HG03575 (cell line): Measurements from ENCODE around the gene THADA.

Source experiments
- ATAC-seq: cut with Tn5 transposase; IDR thresholded peaks from one replicate; pipeline ENCODE4 v1.9.1; 2021; ENCODE audit not compliant: unreplicated experiment, insufficient number of reproducible peaks, low FRiP score; ENCODE audit errors: extremely low read depth

Gene THADA

DNA sequence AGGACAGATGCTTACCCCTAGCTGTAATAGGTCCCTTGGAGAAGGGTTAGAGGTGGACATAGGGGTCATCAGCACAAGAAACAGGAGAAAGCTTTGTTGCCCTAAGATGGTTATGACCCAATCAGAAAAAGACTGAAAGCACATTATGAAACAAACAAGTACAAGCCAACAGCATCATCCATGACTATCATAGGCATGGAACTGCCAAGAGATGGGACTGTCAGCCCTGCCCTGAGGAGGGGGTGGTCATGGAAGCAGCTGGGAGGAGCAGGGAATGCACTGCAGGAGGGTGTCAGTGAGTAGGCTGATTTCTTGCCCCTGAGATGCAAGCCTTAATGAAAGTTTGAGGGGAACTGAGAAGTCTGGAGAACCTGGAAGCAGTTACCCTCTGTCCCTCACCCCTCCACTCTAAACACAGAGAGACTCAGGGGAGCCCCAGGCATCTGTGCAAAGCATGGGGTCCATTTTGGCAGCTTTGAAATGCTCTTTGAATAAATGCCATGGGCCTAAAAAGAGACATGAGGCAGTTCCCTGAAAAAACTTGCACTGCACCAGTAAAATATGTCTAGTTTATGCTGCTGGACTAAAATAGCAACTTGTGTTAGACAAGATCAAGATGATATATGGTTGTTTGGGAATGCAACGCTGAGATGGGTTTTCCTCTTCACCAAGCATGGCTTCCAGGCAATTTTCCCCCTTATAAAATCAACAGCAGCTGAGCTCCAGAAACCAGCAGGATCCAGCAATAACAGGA lies 246.8 kb downstream of the THADA start:
- ATAC-seq, result no peak

DNA sequence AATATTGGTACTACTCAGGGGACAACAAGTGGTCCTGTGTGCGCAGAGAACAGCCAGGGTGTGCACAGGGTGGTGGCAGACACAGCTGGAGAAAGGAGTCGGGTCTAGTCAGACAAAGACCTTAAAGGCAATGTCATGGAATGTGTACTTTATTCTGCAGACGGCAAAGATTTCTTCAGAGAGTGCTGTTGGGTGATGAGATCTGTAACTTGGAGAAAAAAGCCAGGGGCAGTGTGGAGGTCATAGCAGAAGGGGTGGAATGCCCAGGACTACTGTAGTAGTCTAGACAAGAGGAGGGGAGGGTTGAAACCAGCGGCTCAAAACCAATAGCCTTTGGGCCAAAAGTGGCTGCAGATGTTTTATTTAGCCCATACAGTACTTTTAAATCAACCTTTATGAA lies 248.1 kb downstream of the THADA start:
- ATAC-seq, result no peak

DNA sequence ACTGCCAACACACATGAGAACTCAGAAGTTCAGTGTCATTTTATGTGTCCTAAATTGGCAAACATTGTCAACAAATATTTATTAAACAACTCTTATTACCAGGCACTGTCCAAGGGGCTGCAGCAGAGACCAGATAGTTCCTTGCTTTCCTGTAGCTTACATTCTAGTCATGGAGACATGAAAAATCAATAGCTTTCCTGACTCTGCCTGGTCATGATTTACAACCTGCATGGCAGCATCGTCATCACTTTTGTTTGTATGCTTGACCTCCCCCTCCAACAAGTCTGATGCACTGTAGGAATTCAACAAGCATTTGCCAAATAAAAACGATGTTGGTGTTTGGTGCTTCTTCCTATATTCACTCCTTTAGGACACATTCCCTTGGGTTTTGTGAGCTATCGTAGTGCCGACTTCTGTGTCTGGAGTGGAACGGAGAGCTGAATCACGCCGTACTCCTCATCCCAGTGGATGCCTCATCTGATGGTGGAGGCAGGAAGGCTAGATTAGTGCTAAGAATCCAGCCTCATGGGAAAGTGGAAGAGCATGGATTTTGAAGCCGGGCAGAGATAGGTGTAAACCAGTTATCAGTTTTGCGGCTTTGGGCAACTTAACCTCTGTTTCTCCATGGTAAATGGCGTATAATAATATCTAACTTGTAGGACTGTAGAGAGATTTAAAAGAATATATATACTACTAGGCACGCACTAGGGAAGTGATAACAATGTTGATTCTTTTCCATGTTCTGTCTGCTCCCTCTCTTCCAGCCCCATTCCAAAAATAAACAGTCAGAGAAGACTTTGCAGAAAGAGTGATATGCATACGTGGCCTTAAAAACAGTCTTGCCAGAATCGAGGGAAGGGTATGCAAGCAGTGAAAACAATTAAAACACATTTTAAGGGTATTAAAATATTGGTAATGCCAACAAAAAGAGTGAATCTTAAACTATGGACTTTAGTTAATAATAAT lies 249.0 kb downstream of the THADA start:
- no peak for ATAC-seq

DNA sequence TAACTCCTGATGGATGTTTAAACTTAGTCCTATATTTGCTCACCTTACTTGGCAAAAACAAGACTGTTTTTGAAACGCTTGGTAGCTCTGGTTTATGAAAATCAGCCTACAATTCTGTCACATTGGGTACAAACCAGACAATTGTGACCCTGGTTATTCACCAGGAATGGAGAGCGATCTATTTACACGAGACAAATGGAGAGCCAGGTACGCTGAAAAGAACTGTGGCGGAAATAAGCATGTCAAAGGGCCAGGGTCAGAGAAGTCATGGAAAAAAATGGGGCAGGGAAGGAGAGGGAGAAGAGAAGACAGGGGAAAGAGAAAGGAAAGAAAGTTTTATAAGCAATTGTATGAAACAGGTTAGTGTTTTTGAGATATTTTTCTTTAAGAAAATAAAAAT lies 250.0 kb downstream of the THADA start:
- ATAC-seq, result no peak

DNA sequence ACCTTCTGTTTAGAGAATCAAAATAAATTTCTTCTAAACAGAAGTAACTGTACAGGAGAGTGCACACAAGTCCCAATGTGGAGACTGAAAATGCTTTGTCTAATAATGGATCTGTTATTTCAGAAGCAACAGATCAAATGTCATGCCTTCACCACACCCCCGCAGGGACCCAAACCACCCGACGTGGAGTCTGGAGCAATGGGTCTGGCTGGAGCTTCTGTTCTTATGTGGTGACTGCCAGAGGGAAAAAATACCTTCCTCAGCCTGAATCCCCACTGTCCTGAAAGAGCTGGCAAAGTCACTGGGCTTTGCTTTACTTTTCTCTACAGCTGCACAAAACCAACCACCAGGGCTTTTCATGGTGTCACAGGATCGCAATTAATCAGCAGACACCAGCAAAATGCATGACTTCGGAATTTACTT lies 250.4 kb downstream of the THADA start:
- ATAC-seq, result no peak

DNA sequence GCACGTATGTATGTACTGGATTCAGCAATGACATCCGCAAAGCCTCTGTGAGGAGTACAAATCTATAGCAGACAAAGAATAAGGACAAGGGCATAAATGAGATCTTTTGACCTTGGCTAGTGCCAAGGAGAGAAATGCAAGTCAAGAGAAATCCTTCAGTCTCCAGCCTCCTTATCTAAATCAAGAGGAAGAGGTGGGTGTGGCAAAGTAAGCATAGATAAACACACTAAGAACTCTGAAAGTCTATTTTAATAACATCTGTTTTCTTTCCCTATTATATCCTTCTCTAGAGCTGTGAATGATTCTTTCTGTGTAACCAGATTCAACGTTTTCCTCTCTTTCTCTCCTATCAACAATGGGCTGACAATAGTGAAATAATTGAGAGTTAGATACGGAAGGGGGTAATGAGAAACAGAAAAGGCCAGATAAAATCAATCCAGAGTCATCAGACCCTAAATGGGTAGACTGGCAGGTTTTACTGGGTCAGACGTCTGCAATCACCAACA lies 250.9 kb downstream of the THADA start:
- ATAC-seq, result no peak

DNA sequence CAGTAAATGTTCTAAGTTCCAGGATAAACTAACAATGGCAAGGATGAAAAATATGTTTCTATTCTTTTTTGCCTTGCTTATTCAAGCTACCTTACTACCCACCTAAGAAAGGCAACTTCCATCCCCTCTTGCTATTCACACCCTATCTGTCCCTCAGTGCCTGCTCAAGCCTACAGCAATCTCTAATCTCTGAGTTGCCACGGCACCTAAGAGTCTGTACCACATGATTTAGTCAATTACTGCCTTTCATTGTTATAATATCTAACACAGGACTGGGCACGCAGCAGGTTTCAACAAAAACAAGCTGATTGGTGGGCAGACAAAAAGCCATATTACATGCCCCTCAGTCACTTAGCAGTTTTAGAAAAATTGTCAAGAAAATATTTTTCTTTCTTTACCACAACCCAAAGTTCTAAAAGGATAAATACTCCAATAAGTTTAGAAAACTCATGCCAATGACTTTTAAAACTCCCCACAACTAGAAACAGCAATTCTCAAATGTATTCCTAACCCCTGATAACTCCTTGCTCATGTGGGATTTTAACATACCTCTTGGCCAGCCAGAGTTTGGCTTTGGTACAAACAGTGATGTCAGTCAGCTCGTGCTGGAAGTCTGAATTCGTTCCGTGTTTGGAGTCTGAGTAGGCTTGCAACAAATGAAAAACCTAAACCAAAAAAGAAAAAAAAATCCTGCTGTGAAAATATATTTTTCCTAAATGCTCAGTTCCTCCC lies 252.1 kb downstream of the THADA start:
- ATAC-seq, result no peak

DNA sequence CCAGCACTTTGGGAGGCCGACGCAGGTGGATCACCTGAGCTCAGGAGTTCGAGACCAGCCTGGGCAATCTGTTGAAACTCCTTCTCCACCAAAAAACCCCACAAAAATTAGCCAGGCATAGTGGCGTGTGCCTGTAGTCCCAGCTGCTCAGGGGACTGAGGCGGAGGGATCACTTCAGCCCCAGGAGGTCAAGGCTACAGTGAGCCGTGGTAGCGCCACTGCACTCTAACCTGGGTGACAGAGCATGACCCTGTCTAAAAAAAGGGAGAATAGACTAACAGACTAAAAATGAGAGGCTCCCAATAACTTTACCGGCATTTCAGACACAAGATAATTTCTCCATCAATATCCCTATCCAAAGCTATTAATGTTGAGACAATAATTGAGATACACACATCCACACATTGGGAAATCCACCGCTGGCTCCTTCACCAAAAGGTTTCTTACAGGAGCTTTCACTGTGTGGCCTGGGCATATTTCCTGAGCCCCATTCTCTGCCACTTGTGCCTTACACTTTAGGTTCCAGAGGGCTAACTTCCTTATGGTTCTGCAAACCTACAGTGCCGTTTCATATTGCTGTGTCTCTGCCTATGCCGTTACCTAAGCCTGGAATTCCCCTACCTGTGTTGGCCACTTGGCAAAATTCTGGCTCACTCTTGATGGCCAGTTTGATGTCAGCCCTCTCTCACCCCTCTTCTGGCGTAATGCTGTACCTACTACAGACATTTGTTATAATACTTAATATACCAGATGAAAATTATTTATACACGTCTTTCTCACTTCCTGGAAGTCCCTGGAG lies 253.7 kb downstream of the THADA start:
- ATAC-seq, result no peak

DNA sequence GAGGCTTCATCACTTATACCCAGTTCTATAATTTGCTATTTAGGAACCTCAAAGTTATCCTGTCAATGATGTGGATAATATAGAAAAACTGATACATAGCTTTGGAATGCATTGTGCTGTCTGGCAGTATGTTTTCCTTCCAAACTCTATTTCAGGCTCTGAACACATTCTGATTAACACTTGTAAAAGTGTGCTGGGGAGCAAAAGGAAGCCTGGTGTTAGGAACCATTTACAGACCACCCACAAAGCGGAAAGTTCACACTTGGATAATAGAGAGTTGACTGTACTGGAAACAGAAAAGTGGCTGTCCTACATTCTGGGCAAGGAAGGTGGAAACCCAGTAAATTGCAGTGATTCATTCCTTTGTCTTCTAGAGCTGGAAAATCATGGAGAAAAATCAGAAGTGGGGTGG lies 254.9 kb downstream of the THADA start:
- no peak for ATAC-seq

DNA sequence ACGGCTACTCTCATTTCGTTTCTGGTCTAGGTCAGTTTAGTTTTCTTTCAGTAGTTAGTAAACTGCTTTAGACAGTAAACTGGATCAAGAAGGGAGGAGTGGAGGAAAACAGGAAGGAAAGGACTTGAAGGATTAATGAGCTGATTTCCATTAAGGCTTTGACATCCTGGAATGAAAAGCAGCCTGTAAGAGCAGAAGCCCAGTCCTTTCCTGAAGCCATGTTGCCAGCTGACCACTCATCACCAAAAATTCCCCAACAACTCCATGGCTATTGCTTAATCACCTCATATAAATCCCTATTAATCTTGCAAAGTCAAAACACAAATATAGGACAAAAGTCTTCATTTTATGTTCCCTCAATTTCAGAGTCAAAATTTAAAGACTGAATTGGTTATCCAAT lies 255.8 kb downstream of the THADA start:
- no peak for ATAC-seq

DNA sequence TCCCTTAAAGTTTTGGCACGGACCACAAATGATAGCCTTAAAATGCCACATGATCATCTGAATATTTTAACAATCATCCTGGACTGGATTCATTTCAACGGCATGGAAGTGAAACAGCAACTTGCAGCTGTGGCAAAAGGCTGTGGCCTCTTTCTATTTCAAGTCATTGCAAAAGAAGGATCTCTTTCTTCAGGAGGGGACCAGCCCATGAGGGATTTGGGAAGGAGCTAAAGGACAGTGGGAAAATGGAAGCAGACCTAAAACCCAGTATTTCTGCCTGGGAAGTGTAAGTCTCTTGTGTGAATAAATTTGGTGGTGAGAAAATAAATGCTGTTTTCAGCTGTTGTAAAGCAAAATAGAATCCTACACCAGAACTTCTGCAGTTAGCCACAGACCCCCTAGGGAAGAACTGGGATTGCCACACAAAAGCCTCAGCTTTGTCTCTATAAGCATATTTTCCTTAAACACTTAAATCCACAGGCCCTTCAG lies 262.1 kb downstream of the THADA start:
- no peak for ATAC-seq

DNA sequence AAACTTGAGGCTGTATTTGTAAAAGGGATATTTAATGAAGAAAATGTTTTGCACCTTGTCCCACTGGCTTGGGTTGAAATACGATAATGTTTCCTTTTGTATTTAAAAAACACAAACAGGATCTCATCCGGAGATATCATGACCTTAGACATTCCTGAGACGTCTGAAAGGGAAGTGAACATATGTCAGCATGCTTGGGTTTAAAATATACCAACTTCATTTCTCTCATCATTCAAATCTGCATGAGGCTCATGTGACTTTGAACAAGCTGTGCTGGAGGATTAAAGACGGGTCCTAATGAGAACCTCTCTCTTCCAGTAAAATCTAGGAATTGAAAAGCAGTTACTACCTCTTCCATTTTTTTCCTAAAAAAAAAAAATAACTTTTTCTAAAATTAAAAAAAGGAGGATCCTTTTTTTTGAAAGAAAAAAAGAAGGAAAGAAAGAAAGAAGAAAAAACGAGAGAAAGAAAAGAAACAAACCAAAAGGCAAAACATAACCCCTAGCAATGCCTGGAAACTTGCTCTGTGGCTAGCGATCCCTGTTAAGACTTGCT lies 262.7 kb downstream of the THADA start:
- ATAC-seq, result no peak

DNA sequence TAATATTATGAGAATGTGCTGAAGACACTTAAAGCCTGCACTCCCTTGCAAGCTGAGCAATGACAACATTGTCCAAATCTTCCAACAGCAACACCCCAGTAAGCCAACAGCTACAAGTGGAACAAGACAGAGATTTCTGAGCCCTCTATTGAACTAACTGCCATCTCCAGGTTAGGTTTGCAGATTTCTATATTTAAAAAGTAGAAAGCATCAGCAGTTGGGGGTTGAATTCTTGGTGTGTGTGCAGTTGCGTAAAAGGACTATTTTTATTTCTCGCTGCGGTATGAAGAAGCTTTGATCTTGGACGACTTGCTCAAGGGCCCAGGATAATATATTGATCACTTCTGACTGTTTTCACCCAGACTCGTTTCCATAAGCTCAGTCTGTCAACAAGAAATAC lies 263.2 kb downstream of the THADA start:
- ATAC-seq, result no peak

DNA sequence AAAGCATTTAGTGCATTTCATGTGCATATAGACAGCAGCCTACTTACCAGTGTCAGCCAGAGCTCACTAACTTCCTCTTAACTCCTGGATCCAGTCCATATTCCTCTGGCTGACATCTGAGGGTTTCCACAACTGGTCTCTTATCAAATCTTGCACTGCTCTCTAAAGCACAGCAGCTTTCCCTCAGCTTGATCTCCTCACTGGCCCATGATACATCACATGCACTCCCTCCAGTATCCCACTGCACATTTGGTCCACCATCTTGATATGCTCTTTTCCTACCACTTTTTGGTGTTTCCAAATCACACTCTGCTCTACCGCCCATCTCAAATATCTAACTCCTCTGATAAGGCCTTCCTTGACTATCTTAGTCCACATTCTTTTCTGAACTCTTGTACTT lies 264.4 kb downstream of the THADA start:
- ATAC-seq, result no peak

DNA sequence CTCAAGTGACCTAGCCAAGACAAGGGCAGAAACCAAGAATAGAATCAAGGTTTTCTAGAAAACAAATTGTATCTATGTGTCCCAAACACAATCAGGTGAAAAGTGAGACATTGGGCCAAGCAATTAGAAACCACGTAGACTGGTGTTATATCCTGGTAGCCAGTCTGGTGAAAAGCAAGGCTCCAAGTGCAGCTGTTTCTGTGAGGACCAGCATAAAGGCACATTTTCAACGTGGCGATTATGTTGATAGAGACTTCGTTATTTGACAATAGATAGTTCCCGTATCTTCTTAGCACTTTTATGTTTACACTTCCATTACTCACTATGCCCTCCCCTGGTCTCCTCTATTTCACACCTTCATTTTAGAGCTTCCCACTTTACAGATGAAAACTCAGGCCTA lies 266.2 kb downstream of the THADA start:
- no peak for ATAC-seq

DNA sequence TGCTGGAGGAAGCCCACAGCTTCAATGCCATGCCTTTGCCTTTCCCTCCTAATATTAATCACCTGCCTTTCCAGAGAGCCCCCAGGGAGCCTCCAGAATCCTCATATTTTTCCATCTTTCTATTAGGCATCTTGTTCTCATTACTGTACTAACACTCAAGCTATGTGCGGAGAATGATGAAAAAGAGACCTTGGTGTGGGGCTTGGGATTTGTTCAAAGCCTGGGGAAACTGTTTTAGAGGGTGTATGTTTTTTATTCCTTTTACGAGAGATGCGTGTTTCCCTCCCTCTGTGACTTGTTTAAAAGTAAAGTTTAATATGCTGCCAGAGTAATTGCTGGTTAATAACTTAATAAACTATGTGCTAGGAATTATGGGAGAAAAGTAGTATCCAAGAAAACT lies 267.0 kb downstream of the THADA start:
- ATAC-seq, result no peak

DNA sequence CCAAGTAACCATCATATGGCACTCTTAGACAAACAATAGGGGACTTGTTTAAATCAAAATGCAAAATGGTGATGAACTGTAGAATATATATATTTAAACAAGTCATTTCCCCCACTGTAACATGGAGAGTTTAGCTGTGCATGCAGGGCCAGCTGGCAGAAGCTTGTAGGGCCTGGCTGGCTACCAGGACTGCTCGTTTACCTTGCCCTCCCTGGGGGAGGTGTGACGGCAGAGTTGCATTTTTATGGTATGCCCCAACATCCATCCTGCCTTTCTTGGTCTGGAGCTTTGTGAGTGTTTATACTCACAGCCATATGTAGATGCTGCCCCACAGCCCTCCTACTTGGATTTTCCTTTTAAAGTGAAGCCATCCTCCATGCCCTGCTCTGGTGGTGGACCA lies 267.7 kb downstream of the THADA start:
- no peak for ATAC-seq

DNA sequence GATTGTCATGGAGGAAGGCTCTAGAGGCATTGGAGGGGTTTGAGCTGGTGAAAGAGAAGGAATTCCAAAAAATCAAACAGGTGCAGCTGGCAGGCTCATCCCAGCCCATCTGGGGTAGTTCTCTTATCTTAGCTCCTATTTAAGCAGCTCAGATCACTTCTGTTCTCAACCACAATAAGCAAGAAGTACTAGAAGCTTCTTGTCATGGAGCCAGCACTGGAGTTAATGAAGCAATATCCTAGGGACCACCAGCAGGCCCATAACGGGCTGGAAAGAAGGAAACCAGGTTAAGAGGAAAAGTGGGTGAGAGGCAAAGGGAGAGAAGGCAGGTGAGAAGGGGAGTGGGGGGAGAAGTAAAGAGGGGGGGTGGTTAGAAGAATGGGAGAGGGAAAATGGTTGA lies 268.7 kb downstream of the THADA start:
- ATAC-seq, result no peak
